CD14-positive monocyte (primary cell): ENCODE data around the gene OR2A12. TPM values are rescaled to one million over a fixed set of nuclear protein-coding genes. Genes with fewer than 3 reads are reported as not detected.

ENCODE experiments used
- DNase-seq, 3 donors: peaks; one replicate each; pipeline ENCODE4 v3.0.0-alpha.2; 2011 to 2022
- H2AFZ ChIP-seq: 2 replicates; pipeline ENCODE4 v1.6.0; 2012; ENCODE audit warnings: mild to moderate bottlenecking, low read depth, low read length, inconsistent platforms; ENCODE audit not compliant: insufficient read depth, poor library complexity, severe bottlenecking
- H3K27ac ChIP-seq, 2 donors: 1 replicate in 1 of 2; 2 replicates in 1 of 2; pipeline ENCODE4 v1.5.1; 2012 to 2013; ENCODE audit warnings: low read length in 2 of 2, control low read depth in 1 of 2, inconsistent platforms in 1 of 2, low read depth in 1 of 2, mild to moderate bottlenecking in 1 of 2
- H3K27me3 ChIP-seq, 2 donors: one replicate each; pipeline versions ENCODE4 v1.6.0 to v1.6.1; 2011 to 2013; ENCODE audit warnings: low read length in 2 of 2; ENCODE audit not compliant: control insufficient read depth in 2 of 2, insufficient read depth in 2 of 2
- H3K36me3 ChIP-seq, 2 donors: replicated peaks in 1 of 2; 1 replicate in 1 of 2; 2 replicates in 1 of 2; pipeline versions ENCODE4 v1.5.1 to v1.6.1; 2012 to 2013; ENCODE audit warnings: low read length in 2 of 2, control low read depth in 1 of 2, inconsistent platforms in 1 of 2, mild to moderate bottlenecking in 1 of 2; ENCODE audit not compliant: insufficient read depth in 2 of 2, control insufficient read depth in 1 of 2
- H3K4me1 ChIP-seq, 2 donors: 1 replicate in 1 of 2; 2 replicates in 1 of 2; pipeline versions ENCODE4 v1.5.1 to v1.6.1; 2012 to 2013; ENCODE audit warnings: low read length in 2 of 2, control low read depth in 1 of 2, inconsistent platforms in 1 of 2, mild to moderate bottlenecking in 1 of 2, moderate library complexity in 1 of 2; ENCODE audit not compliant: insufficient read depth in 2 of 2, control insufficient read depth in 1 of 2
- H3K4me2 ChIP-seq: replicated peaks from 2 replicates; pipeline ENCODE3; 2012; ENCODE audit warnings: low read length, moderate library complexity, mild to moderate bottlenecking; ENCODE audit not compliant: poor library complexity, severe bottlenecking; ENCODE audit errors: extremely low read depth
- H3K4me3 ChIP-seq, 3 experiments: fragments of 200-600 bp in 1 of 3; sonication (generic) in 1 of 3; replicated peaks in 1 of 3; 1 replicate in 2 of 3; 2 replicates in 1 of 3; pipeline ENCODE4 v1.5.1; 2011 to 2013; ENCODE audit warnings: low read length in 3 of 3, mild to moderate bottlenecking in 3 of 3, control low read depth in 2 of 3, low read depth in 2 of 3, inconsistent platforms in 1 of 3, moderate library complexity in 1 of 3
- H3K79me2 ChIP-seq: 2 replicates; pipeline ENCODE4 v1.6.0; 2012; ENCODE audit warnings: mild to moderate bottlenecking, control low read depth, inconsistent platforms, low read length, moderate library complexity; ENCODE audit not compliant: insufficient read depth
- H3K9ac ChIP-seq: 2 replicates; pipeline ENCODE4 v1.6.0; 2017; ENCODE audit warnings: low read length, mild to moderate bottlenecking; ENCODE audit not compliant: insufficient read depth, poor library complexity, severe bottlenecking
- H3K9me3 ChIP-seq, 2 donors: replicated peaks in 1 of 2; 1 replicate in 1 of 2; 2 replicates in 1 of 2; pipeline versions ENCODE4 v1.5.1 to v1.6.1; 2012 to 2013; ENCODE audit warnings: low read length in 2 of 2, control low read depth in 1 of 2; ENCODE audit not compliant: control insufficient read depth in 1 of 2, insufficient read depth in 1 of 2
- H4K20me1 ChIP-seq: 2 replicates; pipeline ENCODE4 v1.6.0; 2012; ENCODE audit warnings: mild to moderate bottlenecking, low read length, control low read depth, moderate library complexity; ENCODE audit not compliant: insufficient read depth
- H3K27ac Mint-ChIP-seq, 7 donors: one replicate each; pipeline ENCODE4 v1.8.0; 2020; ENCODE audit warnings: mild to moderate bottlenecking in 7 of 7, mixed read lengths in 7 of 7, moderate library complexity in 6 of 7, inconsistent platforms in 2 of 7
- H3K27me3 Mint-ChIP-seq, 3 donors: one replicate each; pipeline ENCODE4 v1.8.0; 2021 to 2022; ENCODE audit warnings: low read depth in 3 of 3, mild to moderate bottlenecking in 3 of 3, mixed read lengths in 3 of 3, moderate library complexity in 3 of 3, inconsistent platforms in 1 of 3
- H3K36me3 Mint-ChIP-seq, 2 donors: one replicate each; pipeline ENCODE4 v1.8.0; 2020; ENCODE audit warnings: mixed read lengths in 2 of 2, inconsistent platforms in 1 of 2, mild to moderate bottlenecking in 1 of 2
- H3K4me1 Mint-ChIP-seq: one replicate; pipeline ENCODE4 v1.8.0; 2020; ENCODE audit warnings: mild to moderate bottlenecking, mixed read lengths
- H3K4me3 Mint-ChIP-seq, 2 donors: one replicate each; pipeline ENCODE4 v1.8.0; 2020; ENCODE audit warnings: mild to moderate bottlenecking in 2 of 2, mixed read lengths in 2 of 2, moderate library complexity in 1 of 2
- H3K9me3 Mint-ChIP-seq, 7 donors: one replicate each; pipeline ENCODE4 v1.8.0; 2020 to 2022; ENCODE audit warnings: mixed read lengths in 7 of 7, mild to moderate bottlenecking in 6 of 7, moderate library complexity in 6 of 7, inconsistent platforms in 2 of 7
- CTCF ChIP-seq: fragments of 200-600 bp; IDR thresholded peaks from one replicate; pipeline ENCODE4 v1.8.0; 2022; ENCODE audit warnings: antibody characterized with exemption, mild to moderate bottlenecking
- WGBS: methylation state at CpG from one replicate; pipeline ENCODE4 v1.1.5; 2013; ENCODE audit warnings: missing lambda C conversion rate; ENCODE audit not compliant: insufficient coverage; 5-methylcytosine and 5-hydroxymethylcytosine counted together
- intact Hi-C, 2 donors: fragments of 100-400 bp; cut with micrococcal nuclease; formaldehyde crosslinking; loops; one replicate each; pipeline versions ENCODE4 v1.15.0 to v1.15.1; 2023
- polyA minus RNA-seq: library from RNA; depleted of rRNA, polyadenylated mRNA; stranded (reverse); fragments of >200 nt; gene quantifications from 2 replicates; pipeline ENCODE4 v1.2.3, GENCODE V29; 2012
- polyA plus RNA-seq, 3 donors: library from polyadenylated mRNA; depleted of rRNA in 1 of 3; unstranded in 2 of 3; stranded (reverse) in 1 of 3; fragments of 300-500 nt in 2 of 3; fragments of >200 nt in 1 of 3; fragmentation: Illumina TruSeq in 2 of 3; gene quantifications; 1 replicate in 2 of 3; 2 replicates in 1 of 3; pipeline ENCODE4 v1.2.3, GENCODE V29; 2012 to 2021
- total RNA-seq, 12 experiments: library from RNA in 1 of 12; stranded (reverse) in 1 of 12; fragments of 120-200 nt in 1 of 12; gene quantifications; one replicate each; pipeline ENCODE4 v1.2.4 and lab custom pipeline; 2013 to 2026; ENCODE audit warnings: mixed read lengths in 6 of 12, inconsistent platforms in 1 of 12

The OR2A12 gene
- total RNA-seq (2013) = not detected
- polyA plus RNA-seq = not detected
- polyA minus RNA-seq = not detected in 2 replicates
- total RNA-seq (lab: John Stamatoyannopoulos, UW) = 0 to 1.4 (median 0) reads per million in 11 experiments

- no peaks in the 10 kb centered on the region for H3K36me3 Mint-ChIP-seq
- Histone ChIP-seq H3K36me3 (no peaks in the 10 kb centered on the region), H3K9ac (no peak within 1 kb of the TSS), H4K20me1 (no peaks in the 10 kb centered on the region), H3K4me2 (no peak within 1 kb of the TSS), H3K4me3 (no peak within 1 kb of the TSS), H2AFZ (no peak within 1 kb of the TSS), H3K27me3 (no peaks in the 10 kb centered on the region), H3K4me1 (no peaks in the 10 kb centered on the region), H3K9me3 (no peaks in the 10 kb centered on the region), H3K79me2 (no peaks in the 10 kb centered on the region), H3K27ac (no peak within 1 kb of the TSS)
- peaks cover 0 to 5% (median 1%) of the 10 kb centered on the region in 3 donors for H3K27me3 Mint-ChIP-seq
- no peak within 1 kb of the TSS for H3K4me3 Mint-ChIP-seq
- WGBS = no CpG with 5 or more reads among the region's 2 CpGs
- DNase-seq = no peak
- H3K4me1 Mint-ChIP-seq = no peaks in the 10 kb centered on the region
- H3K27ac Mint-ChIP-seq = no peak within 1 kb of the TSS
- peaks cover 0 to 5% (median 2%) of the 10 kb centered on the region in 7 donors for H3K9me3 Mint-ChIP-seq
- no peak for TF ChIP-seq CTCF
- intact Hi-C loops = no loop called here
Observed at GRCh38 chr7:144085978-144086377, at the start of gene OR2A12. OR2A12 (plus strand) TSS chr7:144086278; CDS start chr7:144095108, 8,830 bp downstream.

DNA sequence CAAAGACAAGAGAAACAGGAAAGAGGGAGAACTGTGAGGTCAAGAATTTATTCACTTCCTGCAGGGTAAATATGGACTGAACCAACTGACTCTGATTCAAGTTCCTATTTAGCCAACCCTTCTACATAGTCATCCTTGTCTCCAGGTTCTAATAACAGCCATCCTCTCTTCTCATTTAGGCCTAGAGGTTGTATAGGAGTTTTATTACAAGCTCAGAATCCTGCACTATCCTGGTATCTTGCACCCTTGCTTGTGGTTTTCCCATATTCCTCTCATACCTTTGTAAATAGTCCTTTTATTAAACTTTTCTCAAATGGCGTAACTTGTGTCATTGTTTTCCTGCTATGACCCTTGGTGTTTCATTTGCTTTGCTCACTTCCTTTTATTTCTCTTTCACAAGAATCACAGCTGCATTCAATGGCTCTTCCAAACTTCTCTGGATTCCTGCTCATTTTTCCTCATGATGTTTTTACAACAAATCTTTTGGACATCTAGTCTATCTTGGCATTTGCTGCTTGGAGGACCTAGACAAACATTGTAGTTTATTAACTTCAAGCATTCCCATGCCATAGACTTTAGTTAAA, 49.7 kb upstream of the OR2A12 start:
- intact Hi-C loops = no loop called here
- 14% methylated on average over 1 of the region's 1 CpG for WGBS
- Mint-ChIP-seq H3K27ac (no peak overlapping the region), H3K9me3 (peaks cover 0 to 4% (median 2%) of the 10 kb centered on the region in 7 donors), H3K4me3 (no peak overlapping the region), H3K4me1 (peaks cover 3% of the 10 kb centered on the region), H3K27me3 (peaks cover 0 to 1% (median 0%) of the 10 kb centered on the region in 3 donors), H3K36me3 (no peaks in the 10 kb centered on the region)
- Histone ChIP-seq H3K79me2 (no peaks in the 10 kb centered on the region), H3K4me1 (no peaks in the 10 kb centered on the region), H3K36me3 (no peaks in the 10 kb centered on the region), H3K9ac (no peak overlapping the region), H3K9me3 (no peaks in the 10 kb centered on the region), H2AFZ (no peak overlapping the region), H3K4me2 (no peak overlapping the region), H3K27me3 (no peaks in the 10 kb centered on the region), H3K27ac (no peak overlapping the region), H4K20me1 (no peaks in the 10 kb centered on the region), H3K4me3 (no peak overlapping the region)
- no peak for DNase-seq
- no peak for TF ChIP-seq CTCF
